ENCODE measurements around the gene MACO1.
"Not testable (repeated sequence)": the region's sequence is repeated elsewhere in the genome, so short reads cannot be mapped to it uniquely, and the experiment has no call there.

- not testable (repeated sequence) for TF ChIP-seq CTCF, EP300 (IDR thresholded peaks at IDR 0.05)
Observed at GRCh38 chr1:25382543-25382942, 48.2 kb upstream of the MACO1 start.

All from esophagus muscularis mucosa (tissue), 3 donors.